OCI-LY1 (cell line): Measurements from ENCODE around the gene PCF11.

Experiments
- CTCF ChIP-seq: fragments of 200-600 bp; sonication (generic), shearing (Covaris generic); IDR thresholded peaks from 2 replicates; pipeline ENCODE4 v1.5.1; 2017; ENCODE audit warnings: mild to moderate bottlenecking, antibody characterized with exemption, low read length, moderate library complexity, mixed read lengths
- EZH2 ChIP-seq: fragments of 200-600 bp; sonication (generic), shearing (Covaris generic); IDR thresholded peaks from 2 replicates; pipeline ENCODE4 v1.8.0; 2017; ENCODE audit warnings: borderline replicate concordance, mixed run types, mild to moderate bottlenecking, antibody characterized with exemption, low read length, moderate library complexity, mixed read lengths

- TF ChIP-seq CTCF = no peak
- TF ChIP-seq EZH2 = no peak
These were observed 30.5 kb downstream of the PCF11 start for GRCh38 chr11:83187465-83187864.
